ENCODE measurements around the gene LAX1.
"Not testable (repeated sequence)": the region's sequence is repeated elsewhere in the genome, so short reads cannot be mapped to it uniquely, and the experiment has no call there.

LAX1 gene

DNA sequence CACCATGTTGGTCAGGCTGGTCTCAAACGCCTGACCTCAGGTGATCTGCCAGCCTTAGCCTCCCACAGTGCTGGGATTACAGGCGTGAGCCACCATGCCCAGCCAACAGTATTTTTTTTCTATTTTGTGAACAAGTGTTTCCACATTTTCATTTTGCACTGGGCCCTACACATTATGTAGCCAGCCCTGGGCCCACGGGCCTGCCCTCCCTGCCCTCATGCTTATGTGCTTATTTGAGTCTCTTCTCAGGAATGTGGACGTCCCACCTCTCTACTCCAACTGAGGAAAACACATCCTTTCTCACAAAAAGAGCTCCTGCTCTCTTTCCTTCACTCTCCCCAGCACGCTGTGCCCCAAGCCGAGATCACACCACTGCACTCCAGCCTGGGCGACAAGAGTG lies 17.0 kb downstream of the LAX1 start:
- TF ChIP-seq, protein P1, sequence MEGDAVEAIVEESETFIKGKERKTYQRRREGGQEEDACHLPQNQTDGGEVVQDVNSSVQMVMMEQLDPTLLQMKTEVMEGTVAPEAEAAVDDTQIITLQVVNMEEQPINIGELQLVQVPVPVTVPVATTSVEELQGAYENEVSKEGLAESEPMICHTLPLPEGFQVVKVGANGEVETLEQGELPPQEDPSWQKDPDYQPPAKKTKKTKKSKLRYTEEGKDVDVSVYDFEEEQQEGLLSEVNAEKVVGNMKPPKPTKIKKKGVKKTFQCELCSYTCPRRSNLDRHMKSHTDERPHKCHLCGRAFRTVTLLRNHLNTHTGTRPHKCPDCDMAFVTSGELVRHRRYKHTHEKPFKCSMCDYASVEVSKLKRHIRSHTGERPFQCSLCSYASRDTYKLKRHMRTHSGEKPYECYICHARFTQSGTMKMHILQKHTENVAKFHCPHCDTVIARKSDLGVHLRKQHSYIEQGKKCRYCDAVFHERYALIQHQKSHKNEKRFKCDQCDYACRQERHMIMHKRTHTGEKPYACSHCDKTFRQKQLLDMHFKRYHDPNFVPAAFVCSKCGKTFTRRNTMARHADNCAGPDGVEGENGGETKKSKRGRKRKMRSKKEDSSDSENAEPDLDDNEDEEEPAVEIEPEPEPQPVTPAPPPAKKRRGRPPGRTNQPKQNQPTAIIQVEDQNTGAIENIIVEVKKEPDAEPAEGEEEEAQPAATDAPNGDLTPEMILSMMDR (IDR thresholded peaks at IDR 0.05; ENCODE audit: low read depth, low read length, missing control alignments): no peak
- no peak for DNase-seq (ENCODE audit: low read depth)
- H3K4me3 ChIP-seq (ENCODE audit: low read depth, low read length): no peak overlapping the region

DNA sequence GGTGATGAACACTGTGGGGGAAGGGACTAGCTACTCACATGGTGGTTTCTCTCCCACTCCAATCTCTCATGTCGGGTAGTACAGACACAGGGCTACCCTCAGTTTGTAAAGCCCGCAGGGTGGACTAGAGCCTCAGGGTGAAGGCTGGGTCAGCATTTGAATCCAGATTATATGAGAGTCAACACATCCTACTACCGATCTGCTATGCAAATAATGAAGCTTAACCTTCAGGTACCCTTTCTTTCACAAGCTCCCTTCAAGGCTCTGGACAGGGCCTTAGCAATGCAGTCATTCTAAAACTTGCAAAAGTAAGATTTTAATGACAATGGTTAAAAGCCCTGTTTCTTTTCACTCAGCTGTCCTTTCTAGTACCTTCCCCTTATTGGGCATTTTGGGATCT lies 25.0 kb downstream of the LAX1 start:
- DNase-seq (ENCODE audit: low read depth): no peak
- TF ChIP-seq, protein P1 (IDR thresholded peaks at IDR 0.05; ENCODE audit: low read depth, low read length, missing control alignments): no peak
- H3K4me3 ChIP-seq (ENCODE audit: low read depth, low read length): no peak overlapping the region

DNA sequence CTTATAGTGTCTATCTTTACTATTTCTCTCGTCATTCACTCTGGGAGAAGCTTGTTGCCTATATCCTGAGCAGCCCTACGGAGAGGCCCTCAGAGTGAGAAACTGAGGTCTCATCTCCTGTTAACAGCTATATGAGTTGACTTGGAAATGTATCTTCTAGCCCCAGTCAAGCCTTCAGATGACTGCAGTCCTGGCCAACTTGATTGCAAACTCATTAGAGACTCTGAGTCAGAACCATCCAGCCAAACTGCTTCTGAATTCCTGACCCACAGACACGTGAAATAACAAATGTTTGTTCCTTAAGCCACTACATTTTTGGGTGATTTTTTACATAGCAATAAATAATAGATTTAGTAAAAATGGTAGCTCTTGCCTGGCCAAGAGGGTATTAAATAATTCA lies 26.5 kb downstream of the LAX1 start:
- H3K4me3 ChIP-seq (ENCODE audit: low read depth, low read length): no peak overlapping the region
- DNase-seq (ENCODE audit: low read depth): no peak
- TF ChIP-seq, protein P1 (IDR thresholded peaks at IDR 0.05; ENCODE audit: low read depth, low read length, missing control alignments): no peak

DNA sequence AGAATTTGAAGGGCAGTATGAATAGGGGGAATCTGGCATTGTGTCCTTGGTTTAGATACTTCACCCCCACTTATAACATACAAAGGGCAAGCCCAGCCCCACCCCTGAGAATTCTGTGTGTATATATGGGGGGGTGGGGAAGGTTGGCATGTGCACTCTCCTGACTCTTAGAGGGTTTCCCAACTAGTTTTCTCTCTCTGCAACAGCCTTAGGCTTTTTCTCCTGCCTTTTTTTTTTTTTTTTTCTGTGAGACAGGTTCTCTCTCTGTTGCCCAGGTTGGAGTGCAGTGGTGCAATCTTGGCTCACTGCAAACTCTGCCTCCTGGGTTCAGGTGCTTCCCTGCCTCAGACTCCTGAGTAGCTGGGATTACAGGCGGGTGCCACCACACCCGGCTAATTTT lies 27.5 kb downstream of the LAX1 start:
- DNase-seq (ENCODE audit: low read depth): no peak
- TF ChIP-seq, protein P1 (IDR thresholded peaks at IDR 0.05; ENCODE audit: low read depth, low read length, missing control alignments): no peak
- H3K4me3 ChIP-seq (ENCODE audit: low read depth, low read length): no peak overlapping the region

DNA sequence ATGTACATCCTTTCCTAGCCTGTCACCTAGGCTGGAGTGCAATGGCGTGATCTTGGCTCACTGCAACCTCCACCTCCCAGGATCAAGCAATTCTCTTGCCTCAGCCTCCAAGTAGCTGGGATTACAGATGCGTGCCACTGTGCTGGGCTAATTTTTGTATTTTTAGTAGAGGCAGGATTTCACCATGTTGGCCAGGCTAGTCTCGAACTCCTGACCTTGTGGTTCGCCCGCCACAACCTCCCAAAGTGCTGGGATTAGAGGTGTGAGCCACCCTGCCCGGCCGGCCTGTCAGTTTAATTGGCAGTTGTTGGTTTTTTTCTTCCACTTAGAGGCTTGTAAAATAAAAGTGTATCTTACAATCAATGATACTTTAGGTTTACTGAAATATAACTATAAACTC lies 28.6 kb downstream of the LAX1 start:
- H3K4me3 ChIP-seq (ENCODE audit: low read depth, low read length); DNase-seq (ENCODE audit: low read depth): not testable (repeated sequence)

DNA sequence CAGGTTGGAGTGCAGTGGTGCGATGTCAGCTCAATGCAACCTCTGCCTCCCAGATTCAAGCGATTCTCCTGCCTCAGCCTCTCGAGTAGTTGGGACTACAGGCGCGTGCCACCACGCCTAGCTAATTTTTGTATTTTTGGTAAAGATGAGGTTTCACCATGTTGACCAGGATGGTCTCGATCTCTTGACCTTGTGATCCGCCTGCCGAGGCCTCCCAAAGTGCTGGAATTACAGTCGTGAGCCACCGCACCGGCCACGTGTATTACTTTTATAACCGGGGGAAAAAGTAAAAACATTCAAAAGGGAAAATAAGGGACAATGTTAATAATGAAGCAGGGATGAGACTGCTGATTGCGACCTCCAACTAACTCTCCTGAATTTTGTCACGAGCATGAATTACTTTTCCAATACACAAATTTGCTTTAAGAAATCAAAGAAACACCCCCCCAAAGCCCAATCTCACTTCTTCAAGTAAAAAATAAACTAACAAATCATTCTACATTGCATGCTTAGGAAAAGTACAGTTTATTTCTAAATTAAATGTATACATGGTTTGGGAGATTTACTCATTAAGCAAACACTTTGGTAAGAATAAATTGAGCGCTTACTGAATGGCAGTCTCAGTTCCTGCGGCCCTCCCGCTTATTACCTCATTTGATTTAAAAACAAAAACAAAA lies 29.9 kb downstream of the LAX1 start:
- TF ChIP-seq, protein P1 (IDR thresholded peaks at IDR 0.05; ENCODE audit: low read depth, low read length, missing control alignments): no peak
- peak overlapping the region; percentile 29; the same call in 1 of the 2 replicates for H3K4me3 ChIP-seq (ENCODE audit: low read depth, low read length)
- DNase-seq (ENCODE audit: low read depth): no peak

DNA sequence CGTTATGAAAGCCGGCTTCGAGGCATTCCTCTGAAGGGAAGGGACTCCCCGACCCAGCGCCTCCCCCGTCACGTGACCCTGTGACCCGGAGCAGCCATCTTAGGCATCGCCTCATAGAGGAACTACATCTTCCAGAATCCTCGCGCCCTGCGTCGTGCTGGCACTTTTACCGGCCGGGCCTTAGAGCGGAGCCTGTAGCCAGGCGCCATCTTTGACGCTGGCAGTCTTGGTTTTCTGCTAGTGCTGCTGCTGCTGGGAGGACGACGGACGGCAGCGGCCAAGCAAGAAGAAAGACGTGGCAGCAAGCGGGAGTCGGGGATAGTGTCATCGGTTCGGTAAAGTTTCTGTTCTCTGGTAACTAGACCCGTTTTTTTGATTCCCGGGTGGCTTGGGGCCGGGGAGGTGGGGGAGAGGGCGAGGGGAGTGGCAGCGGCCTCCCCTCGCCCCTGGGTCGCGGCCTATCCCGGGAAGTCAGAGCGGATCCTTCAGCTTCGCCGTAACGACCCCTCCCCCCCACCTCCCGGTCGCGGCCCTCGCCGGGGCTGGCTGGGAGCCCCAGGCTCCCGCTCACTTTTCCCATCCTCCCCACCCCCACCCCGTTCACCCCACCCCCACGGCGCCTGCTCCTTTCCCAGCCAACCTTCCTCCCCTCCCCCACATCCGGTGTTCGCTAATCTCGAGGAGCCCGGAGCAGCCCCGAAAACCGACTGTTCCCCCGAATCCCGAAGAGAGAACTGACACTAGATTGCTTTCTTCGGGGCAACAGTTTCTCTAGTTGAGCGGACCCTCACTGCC lies 30.7 kb downstream of the LAX1 start, which contains the start of the genes ZBED6 and ZC3H11A:
TSS of gene ZBED6 (plus strand) at position 183 of the 795 bp plus-strand sequence. CDS start 1,900 bp downstream, outside the sequence.
TSS of gene ZC3H11A (plus strand) at position 183 of the 795 bp plus-strand sequence. CDS start 21,448 bp downstream, outside the sequence.
- TF ChIP-seq, protein P1 (IDR thresholded peaks at IDR 0.05; ENCODE audit: low read depth, low read length, missing control alignments): no peak
- peak; percentile 96 for DNase-seq (ENCODE audit: low read depth)
- peak within 1 kb of the TSS; percentile 90 for H3K4me3 ChIP-seq (ENCODE audit: low read depth, low read length)
